Ecto neural progenitor cell (in vitro differentiated cells): ENCODE measurements around the gene SERPINA9.
"Not testable (repeated sequence)": the region's sequence is repeated elsewhere in the genome, so short reads cannot be mapped to it uniquely, and the experiment has no call there.

Source experiments
- DNase-seq: peaks from one replicate; pipeline ENCODE4 v3.0.0-alpha.2; 2018; ENCODE audit warnings: low spot score

SERPINA9 gene, protein sequence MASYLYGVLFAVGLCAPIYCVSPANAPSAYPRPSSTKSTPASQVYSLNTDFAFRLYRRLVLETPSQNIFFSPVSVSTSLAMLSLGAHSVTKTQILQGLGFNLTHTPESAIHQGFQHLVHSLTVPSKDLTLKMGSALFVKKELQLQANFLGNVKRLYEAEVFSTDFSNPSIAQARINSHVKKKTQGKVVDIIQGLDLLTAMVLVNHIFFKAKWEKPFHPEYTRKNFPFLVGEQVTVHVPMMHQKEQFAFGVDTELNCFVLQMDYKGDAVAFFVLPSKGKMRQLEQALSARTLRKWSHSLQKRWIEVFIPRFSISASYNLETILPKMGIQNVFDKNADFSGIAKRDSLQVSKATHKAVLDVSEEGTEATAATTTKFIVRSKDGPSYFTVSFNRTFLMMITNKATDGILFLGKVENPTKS

GRCh38 chr14:94476023-94476422 lies at the start of gene SERPINA9:
Gene SERPINA9 (minus strand): TSS chr14:94476197. CDS start chr14:94469840, 6,357 bp downstream.
- DNase-seq = no peak

DNA sequence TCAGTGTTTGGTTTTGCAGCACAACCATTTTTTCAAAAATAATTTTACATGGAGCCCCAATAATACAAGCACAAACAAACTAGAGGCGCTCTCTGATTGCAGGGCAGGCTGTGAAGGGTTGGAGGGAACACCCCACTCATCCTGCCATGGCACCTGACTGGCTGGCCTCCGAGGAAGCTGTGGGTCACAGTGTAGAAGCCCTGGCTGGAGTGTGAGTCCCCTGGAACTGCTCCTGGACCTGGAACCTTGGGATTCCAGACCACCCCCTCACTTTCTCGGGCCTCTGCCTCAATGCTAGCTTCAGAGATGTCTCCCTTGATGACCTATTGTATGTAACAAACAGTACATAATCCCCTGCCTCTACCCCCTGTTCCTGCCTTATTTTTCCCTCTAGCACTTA lies 48.1 kb upstream of the SERPINA9 start:
- DNase-seq = no peak

DNA sequence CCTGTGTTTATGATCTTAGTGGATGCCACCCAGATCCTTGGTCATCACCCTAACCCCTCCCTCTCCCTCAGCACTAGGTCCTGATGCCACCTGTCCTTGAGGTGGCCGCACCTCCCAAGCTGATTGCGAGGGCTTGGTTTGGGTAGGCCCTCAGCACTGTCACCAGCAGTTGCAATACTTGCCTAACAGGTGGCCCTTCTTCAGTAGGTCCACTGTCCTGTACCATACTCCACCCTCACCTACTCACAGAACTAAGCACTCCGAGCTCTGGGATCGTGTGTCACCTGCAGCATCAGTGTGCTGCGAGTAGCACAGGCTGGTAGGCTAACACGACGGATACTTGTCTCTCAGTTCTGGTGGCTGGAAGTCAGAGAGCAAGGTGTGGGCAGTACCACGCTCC lies 47.3 kb upstream of the SERPINA9 start:
- DNase-seq = no peak

DNA sequence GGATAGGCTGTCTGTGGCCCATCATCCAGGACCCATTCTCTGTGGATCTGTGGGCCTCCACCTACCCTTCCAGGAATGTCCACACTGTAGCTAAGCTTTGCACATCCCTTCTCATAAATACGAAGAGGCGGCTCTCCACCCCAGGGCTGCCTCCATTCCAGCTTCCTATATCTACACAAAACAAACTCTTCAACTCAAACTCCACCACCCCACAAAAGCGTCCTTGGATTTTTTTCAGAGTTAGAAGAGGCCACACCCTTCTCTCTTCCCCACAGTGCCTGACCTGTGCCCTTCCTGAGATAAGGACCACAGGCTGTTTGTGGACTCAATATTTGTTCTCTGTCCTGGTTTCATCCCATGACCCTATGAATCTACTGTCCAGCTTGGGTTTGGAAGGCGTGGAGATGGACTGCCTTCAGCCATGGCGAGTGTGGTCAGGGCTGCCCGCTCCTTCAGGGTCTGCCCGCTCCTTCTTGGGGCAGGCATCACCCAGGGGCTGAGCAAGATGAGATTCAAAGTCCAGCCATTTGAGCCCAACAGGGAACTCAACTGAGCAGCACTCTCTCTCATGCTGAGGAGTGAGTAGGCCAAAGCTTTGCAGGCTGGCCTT lies 46.2 kb upstream of the SERPINA9 start:
- DNase-seq = no peak

- DNase-seq = no peak
Observed at GRCh38 chr14:94521375-94522114, 45.5 kb upstream of the SERPINA9 start.

DNA sequence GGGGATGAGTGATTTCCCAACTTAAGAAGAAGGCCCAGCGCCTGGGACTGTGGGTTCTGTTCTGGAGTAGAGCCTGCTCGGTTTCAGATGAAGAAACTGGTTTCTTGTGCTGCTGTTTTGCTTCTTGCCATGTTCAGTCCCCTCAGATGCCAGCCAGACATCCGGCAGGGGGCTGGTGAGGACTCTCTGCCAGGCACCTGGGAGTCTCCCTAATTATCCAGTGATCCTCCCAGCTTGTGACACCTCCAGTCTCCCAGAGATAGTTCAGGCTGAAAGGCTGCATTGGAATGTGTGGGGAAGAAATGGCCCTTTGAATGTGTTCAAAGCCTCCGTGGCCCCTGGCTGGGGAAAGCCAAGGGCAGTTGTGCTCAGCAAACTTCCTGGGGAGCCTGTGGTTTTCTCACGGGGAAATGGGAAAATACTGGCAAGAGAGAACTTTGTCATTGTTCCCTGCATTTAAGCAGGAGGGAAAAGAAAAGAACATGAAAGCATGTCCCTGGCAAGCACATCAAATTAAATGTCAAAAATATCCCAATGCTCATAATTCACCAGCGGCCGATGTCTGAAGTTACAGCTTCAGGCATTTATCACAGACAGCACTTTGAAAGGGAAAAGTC lies 41.8 kb upstream of the SERPINA9 start:
- no peak for DNase-seq

DNA sequence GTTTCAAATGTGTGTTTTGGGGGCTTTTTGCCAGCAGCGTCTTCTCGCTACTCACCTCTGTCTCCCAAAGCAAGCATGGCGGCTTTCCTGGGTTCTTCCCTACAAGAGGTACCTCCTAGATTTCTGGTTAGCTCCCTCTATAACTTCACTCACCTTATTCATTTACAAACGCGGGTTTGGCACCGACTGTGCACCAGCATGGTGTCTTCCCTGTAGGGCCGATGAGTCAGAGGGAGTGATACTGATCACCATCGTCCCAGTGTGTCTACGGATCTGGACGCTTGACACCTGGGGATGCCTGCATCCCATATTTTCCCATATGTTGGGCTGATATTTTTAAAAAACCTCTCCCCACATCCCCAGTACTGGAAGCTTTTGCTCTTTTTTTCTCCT lies 41.2 kb upstream of the SERPINA9 start:
- no peak for DNase-seq

GRCh38 chr14:94515856-94516255 lies 39.9 kb upstream of the SERPINA9 start:
- no peak for DNase-seq

DNA sequence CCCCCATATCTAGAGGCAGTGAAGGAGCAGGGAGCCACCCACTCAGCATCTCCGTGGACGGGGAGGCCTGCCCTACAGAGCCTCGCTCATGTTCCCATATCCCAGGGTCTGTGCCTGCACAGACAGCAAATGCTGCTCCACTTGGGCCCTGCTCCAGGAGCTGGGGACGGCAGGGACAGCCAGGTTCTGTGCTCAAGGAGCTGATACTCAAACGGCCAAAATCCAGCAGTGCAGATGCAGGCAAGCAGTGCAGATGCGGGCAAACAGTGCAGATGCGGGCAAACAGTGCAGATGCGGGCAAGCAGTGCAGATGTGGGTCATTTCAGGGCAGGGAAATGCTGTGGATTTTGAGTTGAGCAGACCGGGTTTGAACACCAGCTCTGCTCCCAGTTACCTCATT lies 39.4 kb upstream of the SERPINA9 start:
- no peak for DNase-seq

- no peak for DNase-seq
Observed at GRCh38 chr14:94514351-94514750, 38.4 kb upstream of the SERPINA9 start.

- DNase-seq = not testable (repeated sequence)
Observed at GRCh38 chr14:94510481-94510880, 34.5 kb upstream of the SERPINA9 start.

DNA sequence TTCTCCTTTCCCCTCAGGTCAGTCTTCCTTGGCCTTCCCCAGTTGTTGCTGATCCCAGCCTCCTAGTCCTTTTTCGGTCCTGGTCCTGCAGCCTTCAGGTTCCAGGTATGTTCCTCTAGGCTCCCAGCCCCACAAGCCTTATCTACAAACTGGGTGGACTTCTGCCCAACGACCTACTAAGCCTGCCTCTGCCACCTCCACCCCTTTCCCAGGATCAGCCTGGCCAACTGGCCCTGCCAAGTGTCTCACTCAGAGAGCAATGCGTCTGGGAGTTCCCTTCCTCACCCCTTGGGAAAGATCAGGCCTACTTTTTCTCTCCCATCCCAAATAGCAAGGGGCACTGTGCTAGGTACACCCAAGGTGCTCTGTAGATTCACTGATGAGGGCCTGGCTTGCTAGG lies 33.4 kb upstream of the SERPINA9 start, which contains the start of gene SERPINA12:
Gene SERPINA12, minus strand, starts transcription at position 114 of the 400 bp plus-strand sequence. CDS start 11,072 bp downstream, outside the sequence.
- DNase-seq = no peak

DNA sequence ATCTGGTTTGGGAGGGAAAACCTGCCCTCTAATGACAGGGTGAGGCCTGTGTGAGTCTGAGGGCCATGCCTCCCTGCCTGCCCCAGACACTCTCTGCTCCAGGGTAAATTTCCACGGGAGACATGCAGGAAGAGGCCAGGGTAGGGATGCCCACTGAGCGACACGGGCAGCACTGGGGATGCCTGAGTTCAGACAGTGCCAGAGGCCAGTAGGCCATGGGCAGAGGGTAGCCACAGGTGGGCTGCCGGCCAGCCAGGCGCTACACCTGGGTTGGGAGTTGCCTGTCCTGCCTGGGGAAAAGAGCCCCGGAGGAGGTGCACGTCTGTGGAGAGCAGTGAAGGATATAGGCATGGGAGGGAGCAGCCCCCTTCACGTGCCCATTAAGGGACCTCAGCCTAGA lies 29.6 kb upstream of the SERPINA9 start:
- DNase-seq = no peak

DNA sequence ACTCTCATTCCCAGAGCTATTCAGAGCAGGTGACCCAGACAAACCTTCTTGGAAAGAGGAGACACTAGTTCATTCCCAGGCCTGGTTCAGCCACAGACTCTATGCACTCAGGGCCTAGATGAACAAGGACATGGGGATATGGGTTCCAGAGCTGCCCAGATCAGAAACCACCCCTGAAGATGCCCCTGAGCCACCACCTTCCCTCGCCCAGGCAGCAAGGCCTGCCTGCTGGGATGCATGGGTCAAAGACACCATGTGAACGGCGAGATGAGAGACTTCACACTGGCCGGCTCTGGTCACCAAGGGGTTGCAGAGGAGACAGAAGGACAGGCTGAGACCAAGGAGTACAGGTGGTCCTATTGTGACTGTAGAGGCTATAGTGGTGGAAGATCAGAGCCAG lies 29.2 kb upstream of the SERPINA9 start:
- no peak for DNase-seq

- DNase-seq = no peak
Observed at GRCh38 chr14:94501588-94502516, 25.9 kb upstream of the SERPINA9 start.

DNA sequence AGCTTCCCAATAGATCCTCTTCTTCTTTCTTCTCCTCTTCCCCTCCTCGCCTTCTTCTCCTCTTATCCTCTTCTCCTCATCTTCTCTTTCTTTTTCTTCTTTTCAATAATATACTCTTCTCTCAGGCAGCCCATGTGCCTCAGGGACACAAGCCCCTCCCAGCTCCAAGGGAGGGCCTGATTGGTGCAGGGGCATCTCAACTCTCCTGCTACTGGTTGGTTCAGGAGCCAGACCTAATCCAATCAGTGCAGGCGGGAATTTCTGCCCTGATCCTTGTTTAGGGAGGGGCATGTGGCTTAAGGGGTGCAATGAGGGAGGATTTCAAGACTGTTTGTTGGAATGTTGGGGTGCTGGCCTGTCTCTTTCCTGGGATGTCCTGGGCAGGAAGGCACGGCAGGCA lies 24.3 kb upstream of the SERPINA9 start:
- no peak for DNase-seq

- DNase-seq = no peak
Observed at GRCh38 chr14:94499673-94500072, 23.7 kb upstream of the SERPINA9 start.

- no peak for DNase-seq
Observed at GRCh38 chr14:94498215-94498614, 22.2 kb upstream of the SERPINA9 start.

GRCh38 chr14:94494085-94494484 lies 18.1 kb upstream of the SERPINA9 start:
- DNase-seq = no peak

DNA sequence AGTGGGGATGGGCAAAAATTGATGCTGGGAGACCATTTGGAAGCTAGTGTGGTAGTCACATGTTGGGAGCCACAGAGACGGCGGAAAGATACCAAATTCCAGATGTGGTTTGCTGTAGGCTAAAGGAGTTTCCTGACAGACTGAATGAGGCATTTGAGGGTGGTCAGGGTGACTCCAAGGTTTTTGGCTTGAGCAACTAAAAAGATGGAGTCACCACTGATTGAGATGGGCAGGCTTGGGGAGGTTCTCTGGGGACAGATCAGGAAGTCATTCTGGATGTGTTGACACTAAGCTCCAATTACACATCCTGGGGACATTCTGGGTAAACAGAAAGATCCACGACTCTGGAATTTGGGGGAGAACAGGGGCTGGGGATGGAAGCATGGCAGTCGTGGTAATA lies 15.5 kb upstream of the SERPINA9 start:
- DNase-seq = no peak

DNA sequence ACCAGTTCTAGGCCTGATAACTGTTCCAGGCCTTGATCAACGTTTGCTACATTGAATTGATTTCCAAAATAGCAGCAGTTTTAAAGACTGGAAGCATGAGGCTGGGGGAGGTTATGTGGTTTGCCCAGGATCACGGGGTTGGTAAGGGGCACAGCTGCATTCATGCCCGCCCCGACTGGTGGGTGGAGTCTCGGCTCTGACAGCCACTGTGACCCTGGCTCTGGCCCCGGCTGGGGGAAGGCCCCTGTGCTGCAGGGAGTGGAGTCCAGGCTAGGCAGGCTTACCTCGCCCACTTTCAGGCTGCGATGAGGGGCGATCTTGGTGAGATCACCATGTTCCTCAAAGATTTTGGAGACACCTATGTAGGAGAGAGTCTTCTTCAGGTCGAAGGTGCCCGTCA lies 13.3 kb upstream of the SERPINA9 start:
- DNase-seq = no peak
